DMS153 treated with DMSO at 0.1 percent for 48 hours (cell line): ENCODE data around the gene STT3B.

Experiments used
- DNase-seq: peaks from one replicate; lab custom pipeline; 2025; ENCODE audit not compliant: unreplicated experiment; lab: John Stamatoyannopoulos, UW

STT3B gene

DNA sequence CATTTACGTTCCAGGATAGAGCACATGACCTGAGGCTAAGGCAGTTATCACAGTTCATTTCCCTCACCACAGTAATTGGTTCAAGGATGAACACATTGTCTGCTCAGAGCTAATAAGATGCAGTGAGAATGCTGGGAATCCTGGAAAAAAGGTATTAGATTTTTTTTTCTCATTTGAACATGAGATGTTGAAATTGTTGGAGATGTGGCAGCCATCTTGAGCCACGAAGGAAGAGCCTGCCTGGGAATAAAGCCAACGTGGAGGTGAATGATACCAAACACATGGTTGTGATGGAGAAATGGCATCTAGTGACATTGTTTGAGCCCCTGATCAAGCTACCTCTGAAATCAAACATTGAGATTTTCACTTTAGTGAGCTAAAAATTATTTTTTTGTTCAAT lies 16.0 kb upstream of the STT3B start:
- no peak for DNase-seq

DNA sequence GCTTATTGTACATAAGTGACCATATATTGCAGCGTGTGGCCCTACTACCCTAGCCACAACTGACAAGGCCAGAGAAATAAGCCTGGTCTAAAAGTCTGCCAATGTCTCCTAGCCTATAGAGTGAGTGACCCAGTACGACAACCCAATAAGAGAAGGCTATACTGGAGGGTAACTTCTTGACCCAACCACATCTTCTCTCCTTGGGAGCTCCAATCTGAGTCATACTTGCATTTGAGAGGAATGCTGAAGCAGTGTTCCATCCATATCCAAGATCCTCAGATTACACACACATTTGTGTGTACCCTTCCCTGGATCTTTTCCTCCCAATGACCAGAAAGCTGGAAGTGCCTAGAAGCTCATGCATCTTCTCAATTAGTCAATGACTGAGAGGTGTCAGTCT lies 11.3 kb upstream of the STT3B start:
- DNase-seq: no peak

DNA sequence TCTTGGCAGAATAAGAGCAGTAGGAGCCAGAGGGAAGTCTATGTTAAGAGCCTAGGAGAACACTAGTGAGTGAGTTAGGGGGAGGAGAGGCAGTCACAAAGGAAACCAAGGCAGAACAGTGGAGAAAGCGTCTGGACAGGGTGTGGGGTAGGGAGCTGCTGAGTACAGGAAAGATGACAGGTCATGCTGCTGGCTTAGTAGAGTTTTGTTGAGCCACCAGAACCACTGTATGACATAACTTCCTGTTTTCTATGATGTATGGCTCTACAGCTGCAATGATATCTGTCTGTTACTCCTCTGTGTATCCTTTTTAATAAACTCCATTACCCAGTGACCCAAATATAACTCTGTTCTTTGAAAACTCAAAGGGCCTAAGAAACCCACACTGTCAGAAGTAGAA lies 10.6 kb upstream of the STT3B start:
- no peak for DNase-seq

DNA sequence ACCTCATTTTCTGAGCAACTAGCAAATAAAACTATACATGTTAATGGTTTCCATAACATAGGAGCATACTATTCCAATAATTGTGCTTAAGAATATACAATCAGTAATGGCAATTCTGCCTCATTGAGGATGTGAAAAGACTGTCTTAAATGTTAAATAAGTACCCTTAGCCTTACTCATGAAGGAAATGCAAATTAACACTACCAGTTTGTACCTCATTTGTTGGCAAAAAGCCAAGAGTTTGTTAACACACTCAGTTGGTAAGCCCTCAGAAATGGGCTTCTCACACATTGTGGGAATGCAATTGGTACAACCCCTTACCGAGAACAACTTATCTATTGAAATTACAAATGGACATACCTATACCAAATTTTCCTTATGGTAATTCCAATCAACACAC lies 9.2 kb upstream of the STT3B start:
- no peak for DNase-seq

DNA sequence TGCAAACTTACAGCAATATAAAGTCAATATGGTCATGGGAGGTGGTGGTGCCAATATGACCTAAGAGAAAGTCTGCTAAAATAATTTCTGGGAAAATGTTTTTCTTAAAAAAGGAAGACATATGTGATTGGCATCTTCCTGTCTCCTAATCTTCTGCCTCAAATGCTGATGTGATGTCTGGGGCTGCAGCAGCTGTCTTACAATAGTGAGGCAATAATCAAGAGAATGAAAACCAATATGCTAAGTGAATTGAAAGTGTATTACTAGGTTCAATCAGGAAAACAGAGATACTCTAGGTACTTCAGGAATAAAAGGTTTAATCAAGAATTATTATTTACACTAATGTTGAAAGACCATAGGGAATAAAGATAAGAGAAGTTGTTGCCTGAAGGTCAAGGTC lies 7.2 kb upstream of the STT3B start:
- no peak for DNase-seq

DNA sequence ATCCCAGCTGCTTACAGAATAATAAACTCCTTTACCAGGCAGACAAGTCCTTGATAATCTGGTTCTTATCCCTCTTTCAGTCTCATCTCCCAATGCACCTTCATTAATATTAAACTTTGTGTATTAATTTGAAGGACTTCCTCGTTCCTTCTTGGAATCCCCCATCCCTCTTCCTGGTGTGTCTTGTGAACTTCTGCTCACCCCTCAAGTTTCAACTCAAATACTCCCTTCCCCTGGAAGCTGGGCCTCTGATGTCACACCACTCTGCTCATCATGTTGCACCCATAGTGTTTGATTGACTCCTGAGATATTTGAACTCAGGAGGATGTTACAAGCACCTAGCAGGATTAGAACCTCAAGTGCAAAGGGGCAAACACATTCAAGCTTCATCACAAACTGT lies 3.3 kb upstream of the STT3B start:
- no peak for DNase-seq

DNA sequence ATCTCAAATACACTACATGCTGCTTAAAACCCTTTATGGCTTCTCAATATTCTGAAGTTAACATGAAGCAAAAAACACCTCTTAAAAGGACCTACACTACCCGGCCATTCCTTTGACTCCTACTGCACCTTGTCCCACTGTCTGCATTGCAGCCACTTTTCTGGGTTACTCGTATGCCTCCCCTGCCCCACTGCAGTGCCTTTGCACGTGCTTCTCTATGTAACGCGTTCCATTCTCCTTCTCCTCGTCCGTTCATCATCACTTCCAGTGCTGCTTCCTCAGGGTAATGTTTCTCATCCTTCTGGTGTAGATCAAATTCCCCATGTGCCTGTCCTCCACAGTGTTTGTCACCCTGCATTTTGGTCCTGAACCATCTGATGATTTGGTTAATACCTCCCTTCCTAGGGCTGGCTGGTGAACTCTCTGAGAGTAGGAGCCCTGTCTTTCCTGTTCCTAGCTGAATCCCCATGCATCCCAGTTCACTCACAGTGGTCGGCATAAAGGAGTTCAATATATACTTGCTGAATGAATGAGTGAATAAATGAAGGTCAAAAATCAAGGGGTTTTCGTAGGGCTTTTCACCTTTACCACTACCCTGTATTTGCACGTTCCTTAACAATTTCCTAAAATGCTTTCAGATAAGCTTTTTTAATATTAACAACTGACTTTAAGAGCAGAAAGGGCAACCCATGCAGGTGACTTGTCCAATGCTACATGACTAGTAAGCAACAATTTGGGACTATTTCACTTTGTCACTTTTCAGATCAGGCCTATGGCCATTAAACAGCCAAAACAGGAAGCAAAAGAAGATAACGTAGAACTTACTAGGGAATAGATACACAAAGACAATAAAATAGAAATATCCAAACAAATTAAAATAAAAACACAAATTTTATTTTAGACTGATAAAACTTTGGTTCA lies 2.4 kb upstream of the STT3B start:
- no peak for DNase-seq

DNA sequence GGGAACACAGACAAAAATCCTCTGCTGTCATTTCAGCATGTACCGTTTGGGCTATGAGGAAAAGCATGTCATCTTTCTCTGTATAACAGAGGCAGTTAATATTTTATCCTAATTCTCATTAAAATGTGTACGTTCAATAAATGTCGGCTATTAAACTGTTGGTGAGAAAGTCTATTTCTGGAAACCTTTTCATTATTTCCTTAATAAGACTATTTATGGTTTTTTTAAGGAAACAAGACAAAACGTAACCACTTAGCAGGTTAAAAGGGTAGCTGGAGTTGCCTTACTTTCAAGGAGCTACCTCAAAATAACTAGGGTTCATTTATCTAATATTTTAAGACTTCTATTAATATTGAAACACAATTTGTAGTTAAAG lies 1.8 kb upstream of the STT3B start:
- DNase-seq: no peak

DNA sequence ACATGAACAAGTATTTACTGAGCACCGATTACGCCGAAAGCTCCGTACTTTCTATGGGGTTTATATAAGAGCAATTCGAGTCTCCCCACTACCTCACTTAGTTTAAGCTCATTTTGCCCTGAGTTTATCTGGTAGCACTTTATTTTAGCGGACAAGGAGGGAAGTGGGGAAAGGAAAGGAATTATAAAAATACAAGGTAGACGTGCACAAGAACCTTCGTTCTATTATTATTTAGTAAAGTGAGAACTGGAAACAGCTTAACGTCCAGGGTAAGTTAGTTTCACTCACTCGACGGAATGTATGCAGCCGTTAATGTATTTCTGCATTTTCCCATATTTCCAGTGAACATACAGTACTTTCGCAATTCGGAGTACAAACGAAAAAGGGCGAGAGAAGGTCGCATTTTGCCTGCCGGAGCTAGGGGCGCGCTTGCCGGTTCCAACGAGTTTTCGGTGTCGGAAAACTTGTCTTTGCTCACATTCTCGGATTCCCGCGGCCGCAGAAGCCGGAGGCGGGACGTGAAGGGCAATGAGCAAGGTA lies 1.2 kb upstream of the STT3B start:
- no peak for DNase-seq

DNA sequence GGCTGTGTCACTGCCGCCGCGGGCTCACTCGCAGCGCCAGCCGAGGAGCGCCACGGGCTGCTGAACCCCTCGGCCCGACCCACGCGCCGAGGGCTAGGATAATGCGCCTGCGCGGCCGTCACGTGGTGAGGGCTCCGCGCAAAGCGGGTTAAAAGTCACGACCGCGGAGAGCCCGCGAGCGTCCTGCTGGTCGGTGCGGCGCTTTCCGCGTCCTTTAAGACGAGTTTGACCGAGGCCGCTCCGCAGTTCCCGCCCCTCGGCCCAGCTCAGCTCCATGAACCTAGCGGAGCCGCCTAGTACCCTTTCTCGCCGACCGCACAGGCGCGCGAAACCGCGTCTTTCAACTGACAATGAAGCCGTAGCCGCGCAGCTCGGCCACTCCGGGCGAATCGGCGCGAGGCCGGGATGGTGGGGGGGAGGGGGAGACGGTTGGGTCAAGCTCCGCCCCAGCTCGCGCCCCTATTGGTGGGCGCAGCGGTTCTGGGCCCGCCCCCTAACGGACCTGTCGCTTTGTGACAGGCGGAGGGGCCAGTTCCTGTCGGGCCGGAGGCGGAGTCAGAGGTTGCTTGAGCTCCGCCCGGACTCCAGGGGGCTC lies 636 bp upstream of the STT3B start:
- peak; percentile 53 for DNase-seq

DNA sequence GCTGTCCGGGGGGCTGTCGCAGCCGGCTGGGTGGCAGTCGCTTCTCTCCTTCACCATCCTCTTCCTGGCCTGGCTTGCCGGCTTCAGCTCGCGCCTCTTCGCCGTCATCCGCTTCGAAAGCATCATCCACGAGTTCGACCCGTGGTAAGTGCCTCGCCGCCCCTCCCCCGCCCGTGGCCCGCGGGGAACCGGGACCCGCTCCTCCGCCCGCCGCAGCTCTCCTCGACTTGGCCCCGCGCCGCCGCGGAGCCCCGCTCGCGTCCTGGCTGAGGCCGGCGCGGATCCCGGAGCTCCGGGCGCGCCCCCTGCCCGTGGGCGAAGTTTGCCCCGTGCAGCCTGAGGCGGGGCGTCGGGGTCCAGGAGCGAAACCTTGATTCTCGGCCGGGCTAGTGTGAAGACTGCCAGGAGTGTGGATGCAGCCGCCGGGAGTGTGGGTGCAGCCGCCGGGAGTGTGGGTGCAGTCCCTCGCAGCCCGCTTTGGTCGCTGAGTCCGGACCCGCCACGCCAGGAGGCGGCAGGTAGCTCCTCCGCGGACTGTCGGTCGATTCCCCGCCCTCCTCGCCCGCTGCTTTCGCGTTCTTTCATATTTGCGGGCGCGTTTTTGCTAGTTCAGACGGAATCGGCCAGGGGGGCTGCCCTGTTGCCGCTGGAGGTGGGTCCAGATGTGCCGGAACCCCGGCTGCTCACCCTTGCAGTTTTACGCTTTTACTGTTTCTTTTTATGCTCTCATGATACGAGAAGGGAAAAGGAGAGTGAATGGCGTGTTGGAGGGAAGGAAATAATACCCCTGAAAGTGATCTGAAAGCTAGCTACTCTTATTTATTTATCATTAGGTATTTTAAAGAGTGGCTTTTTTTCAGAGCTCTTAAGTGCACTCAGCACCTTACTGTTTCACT lies 692 bp downstream of the STT3B start:
- DNase-seq: no peak

DNA sequence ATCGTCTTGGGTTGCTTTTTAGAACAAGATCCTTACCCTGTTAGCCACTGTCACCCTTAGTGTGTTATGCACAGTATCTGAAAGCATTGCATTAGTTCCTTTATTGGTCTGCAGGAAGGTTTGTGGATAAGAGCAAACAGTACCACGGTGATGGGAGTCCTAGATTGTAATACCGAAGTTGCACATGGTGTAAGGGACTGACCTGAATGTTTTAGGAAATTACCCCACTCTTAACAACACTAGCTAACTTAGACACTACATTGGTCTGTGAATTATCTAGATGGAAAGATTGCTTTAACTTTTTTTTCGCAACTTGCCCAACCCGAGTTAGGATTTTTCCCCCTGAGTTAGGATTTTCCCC lies 1.3 kb downstream of the STT3B start:
- DNase-seq: no peak

DNA sequence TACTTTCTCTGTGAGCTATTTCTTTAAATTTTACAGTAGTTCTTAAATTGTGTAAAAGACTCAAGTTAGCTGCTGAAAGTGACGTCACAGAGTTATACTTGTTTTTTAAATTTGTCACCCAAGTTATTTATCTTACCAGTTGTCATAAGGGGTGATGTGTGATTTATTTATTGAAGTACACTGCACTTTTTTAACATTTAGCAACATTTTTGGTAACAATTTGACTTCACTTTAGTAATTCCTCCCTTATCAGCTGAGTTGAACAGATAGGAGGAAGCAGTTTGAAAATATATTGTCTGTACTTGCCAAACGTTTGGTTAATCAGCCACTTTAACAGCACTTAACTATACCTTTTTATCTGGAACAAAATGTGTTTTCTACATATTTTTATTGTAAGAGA lies 3.8 kb downstream of the STT3B start:
- DNase-seq: no peak

DNA sequence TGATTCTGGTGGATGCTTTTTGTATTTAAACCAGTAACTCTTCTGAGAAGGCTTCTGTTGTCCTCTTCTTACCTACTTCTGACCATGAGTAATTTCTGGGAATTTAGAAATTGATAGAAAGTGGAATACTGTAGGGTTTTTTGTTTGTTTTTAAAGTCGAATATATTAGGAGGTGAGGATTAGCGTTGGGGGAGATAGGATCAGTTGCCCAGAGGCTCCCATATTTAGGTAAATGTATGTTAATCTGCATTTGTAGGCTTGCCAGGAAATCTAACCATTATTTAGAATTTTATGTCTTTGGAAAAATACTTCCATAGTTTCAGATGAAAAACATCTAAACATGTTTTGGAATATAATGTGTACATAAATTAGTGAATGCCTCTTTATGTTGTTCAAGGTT lies 6.1 kb downstream of the STT3B start:
- no peak for DNase-seq

DNA sequence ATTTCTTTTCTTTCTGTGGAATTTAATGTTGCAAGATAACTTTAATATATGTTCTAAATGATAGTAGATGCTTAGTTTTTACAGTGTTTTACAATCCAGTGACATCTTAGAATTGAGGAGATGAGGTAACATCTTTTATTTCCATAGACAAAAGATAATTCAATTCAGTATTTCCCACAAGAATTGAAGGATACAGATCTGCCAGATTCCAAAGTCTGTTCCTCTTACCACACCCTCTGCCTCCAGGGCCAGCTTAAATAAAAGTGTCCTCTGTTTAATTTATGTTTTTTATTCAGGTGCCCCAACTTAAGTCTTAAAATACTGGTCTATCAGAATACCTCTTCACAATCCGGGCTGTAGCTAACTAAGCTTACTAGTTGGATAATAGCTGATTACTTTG lies 6.5 kb downstream of the STT3B start:
- no peak for DNase-seq

DNA sequence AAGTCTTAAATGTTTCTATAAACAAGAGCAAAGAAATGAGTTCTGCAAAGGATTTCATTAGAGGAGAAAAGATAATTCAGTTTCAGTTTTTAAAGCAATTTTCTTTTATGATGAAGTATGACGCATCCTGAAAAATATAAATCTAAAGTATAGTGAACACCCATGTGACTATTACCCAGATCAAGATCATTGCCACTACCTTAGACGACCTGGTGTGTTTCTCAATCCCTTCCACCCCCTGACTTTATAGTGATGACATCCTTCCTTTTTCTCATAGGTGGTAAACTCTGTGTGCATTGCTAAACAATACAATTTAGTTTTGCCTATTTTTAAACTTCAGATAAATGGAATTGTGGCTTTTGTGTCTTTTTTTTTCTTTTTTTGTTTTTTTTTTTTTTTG lies 8.4 kb downstream of the STT3B start:
- no peak for DNase-seq

DNA sequence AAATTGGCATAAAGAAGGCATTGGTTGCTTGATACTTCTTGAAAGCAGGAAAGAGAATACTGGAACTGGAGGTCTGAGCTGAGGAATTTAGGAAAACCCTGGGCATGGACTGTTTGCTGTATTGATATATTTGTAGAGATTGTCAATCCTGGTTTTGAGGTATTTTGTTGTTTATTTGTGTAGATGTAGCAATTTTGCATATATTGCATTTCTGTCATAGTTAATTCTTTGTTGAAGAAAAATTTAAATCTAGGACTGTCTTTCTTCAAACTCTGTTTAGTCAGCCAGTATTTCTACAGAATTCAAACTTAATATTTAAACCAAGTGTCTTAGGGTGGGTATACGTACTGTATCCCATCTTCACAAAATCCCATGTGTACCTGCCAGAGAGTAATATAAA lies 9.5 kb downstream of the STT3B start:
- DNase-seq: no peak

DNA sequence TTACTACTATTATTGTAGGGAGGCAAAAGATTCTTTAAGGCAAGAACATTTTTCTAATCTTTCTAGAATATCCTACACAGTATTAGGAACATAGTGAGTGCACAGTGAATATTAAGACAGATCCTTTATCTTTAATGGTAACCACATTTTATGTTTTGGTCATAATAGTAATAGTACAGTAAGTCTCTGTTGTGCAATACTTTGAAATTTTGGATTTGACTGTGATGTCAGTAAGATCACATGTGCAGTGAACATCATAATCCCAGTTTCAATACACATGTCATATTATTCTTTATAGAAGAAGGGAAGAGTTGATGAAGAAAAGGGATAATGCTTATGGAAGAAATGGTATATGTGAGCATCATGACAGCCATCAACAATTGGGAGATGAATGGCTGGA lies 10.7 kb downstream of the STT3B start:
- no peak for DNase-seq

DNA sequence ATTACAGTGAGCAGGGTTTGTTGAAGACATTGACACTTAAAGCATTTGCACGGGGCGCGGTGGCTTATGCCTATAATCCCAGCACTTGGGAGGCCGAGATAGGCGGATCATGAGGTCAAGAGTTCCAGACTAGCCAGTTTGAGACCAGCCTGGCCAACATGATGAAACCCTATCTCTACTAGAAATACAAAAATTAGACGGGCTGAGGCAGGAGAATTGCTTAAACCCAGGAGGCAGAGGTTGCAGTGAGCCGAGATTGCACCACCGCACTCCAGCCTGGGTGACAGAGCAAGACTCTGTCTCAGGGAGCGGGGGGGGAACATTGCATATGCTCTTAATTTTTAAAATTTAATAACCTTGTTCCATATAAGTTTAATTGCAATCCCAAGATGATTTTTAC lies 11.9 kb downstream of the STT3B start:
- DNase-seq: no peak

DNA sequence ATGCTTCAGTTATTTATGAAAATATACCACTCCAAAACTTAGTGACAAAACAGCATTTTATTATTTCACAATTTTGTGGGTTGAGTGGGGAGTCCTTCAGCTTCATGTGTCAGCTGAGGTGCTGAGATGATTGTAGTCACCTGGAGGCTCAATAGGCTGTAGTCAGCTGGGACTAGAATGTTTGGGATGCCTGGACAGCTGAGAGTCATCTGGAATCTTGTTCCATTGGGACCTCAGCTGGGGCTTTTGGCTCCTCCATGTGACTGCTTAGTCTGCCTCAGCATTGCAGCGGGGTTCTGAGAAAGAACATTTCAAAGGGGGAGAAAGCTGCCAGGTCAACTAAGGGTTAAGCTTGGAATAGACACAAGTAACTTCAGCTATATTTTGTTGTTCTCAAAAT lies 13.4 kb downstream of the STT3B start:
- no peak for DNase-seq

DNA sequence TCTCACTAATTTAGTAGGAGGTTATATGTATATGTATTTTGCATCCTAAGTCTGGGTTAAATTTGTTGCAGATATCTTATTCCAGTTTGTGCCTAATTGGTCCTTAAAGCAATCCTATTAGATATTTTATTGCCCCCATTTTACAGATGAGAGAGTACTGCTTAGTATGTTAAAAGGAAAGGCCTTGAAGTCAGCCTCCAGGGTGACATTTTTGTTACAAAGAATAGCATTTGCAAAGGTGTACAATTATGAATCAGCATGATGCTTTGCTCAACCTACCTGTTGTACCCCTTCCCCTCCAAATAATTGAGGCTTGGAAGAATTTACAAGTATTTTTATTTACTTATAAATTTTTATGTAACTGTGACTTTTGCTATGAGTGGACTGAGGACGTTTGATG lies 14.0 kb downstream of the STT3B start:
- DNase-seq: no peak
